Tibial nerve (tissue), 3 donors: ENCODE results near the gene STOM.

Source experiments
- POLR2A ChIP-seq, 2 donors: fragments of 450-650 bp; IDR thresholded peaks; one replicate each; pipeline ENCODE4 v1.6.1; 2017; ENCODE audit warnings: antibody characterized with exemption in 2 of 2, mild to moderate bottlenecking in 2 of 2, moderate library complexity in 2 of 2
- TF ChIP-seq, protein P1 (sequence below), 5 experiments: fragments of 200-600 bp in 3 of 5; fragments of 450-650 bp in 2 of 5; sonication (generic) in 3 of 5; IDR thresholded peaks; one replicate each; pipeline ENCODE4 v1.5.1; 2016 to 2019; ENCODE audit warnings: antibody characterized with exemption in 5 of 5, mild to moderate bottlenecking in 3 of 5, moderate library complexity in 2 of 5

GRCh38 chr9:121292051-121292450 lies 78.0 kb downstream of the STOM start:
- TF ChIP-seq, protein P1, sequence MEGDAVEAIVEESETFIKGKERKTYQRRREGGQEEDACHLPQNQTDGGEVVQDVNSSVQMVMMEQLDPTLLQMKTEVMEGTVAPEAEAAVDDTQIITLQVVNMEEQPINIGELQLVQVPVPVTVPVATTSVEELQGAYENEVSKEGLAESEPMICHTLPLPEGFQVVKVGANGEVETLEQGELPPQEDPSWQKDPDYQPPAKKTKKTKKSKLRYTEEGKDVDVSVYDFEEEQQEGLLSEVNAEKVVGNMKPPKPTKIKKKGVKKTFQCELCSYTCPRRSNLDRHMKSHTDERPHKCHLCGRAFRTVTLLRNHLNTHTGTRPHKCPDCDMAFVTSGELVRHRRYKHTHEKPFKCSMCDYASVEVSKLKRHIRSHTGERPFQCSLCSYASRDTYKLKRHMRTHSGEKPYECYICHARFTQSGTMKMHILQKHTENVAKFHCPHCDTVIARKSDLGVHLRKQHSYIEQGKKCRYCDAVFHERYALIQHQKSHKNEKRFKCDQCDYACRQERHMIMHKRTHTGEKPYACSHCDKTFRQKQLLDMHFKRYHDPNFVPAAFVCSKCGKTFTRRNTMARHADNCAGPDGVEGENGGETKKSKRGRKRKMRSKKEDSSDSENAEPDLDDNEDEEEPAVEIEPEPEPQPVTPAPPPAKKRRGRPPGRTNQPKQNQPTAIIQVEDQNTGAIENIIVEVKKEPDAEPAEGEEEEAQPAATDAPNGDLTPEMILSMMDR (IDR thresholded peaks at IDR 0.05): no peak
- TF ChIP-seq POLR2A (IDR thresholded peaks at IDR 0.05): no peak
